HCT116 (cell line): Measurements from ENCODE around the gene HPN. TPM values are rescaled to one million over a fixed set of nuclear protein-coding genes. Genes with fewer than 3 reads are reported as not detected.

Experiments used
- ATAC-seq: fragments of 200-7000 bp; cut with Tn5 transposase; 2 replicates; pipeline ENCODE4 v1.9.1; 2020; ENCODE audit warnings: mild to moderate bottlenecking, moderate library complexity
- BruUV-seq: library from RNA; stranded (reverse); fragments of 400-500 nt; replicated peaks from 2 replicates; lab custom pipeline; 2021; lab: Mats Ljungman, UMichigan
- CTCF ChIA-PET: fragments of 300-600 bp; sonication (Branson Sonifier 250); formaldehyde crosslinking; loops from one replicate; lab custom pipeline; 2021; ENCODE audit warnings: antibody characterized with exemption; lab: Charles Lee
- POLR2A ChIA-PET: fragments of 300-600, 350-600 bp; sonication (Branson Sonifier 250); formaldehyde crosslinking; loops from one replicate; lab custom pipeline; 2021; ENCODE audit warnings: antibody characterized with exemption; lab: Charles Lee
- RAD21 ChIA-PET, 2 experiments: fragments of 300-600 bp; sonication (Branson Sonifier 250); formaldehyde crosslinking; loops; one replicate each; lab custom pipeline; 2023; ENCODE audit warnings: low total read pairs in 2 of 2; ENCODE audit not compliant: uncharacterized antibody in 2 of 2, unreplicated experiment in 2 of 2, low non-redundant PET in 1 of 2; lab: Charles Lee
- DNase-seq: peaks from one replicate; pipeline ENCODE4 v3.0.0-alpha.2; 2010; ENCODE audit warnings: low read depth, low spot score
- H2AFZ ChIP-seq: fragments of 200-600 bp; shearing (Covaris generic), sonication (generic); 2 replicates; pipeline ENCODE4 v1.6.1; 2017; ENCODE audit warnings: low read depth, mixed run types, mixed read lengths, antibody characterized with exemption, low read length; ENCODE audit not compliant: poor library complexity, severe bottlenecking
- H3K27ac ChIP-seq: 2 replicates; pipeline ENCODE4 v1.5.1; 2012; ENCODE audit warnings: low read depth, low read length
- H3K27me3 ChIP-seq: fragments of 200-600 bp; sonication (generic); 2 replicates; pipeline ENCODE4 v1.6.1; 2016; ENCODE audit warnings: mixed run types, low read length, mixed read lengths; ENCODE audit not compliant: insufficient read depth
- H3K36me3 ChIP-seq, 2 experiments: fragments of 200-500 bp in 1 of 2; fragments of 200-600 bp in 1 of 2; sonication (Bioruptor generic) in 1 of 2; sonication (generic) in 1 of 2; 2 replicates each; pipeline versions ENCODE4 v1.5.1 to v1.6.1; 2014 to 2016; ENCODE audit warnings: low read length in 2 of 2, inconsistent platforms in 1 of 2, mixed read lengths in 1 of 2, mixed run types in 1 of 2; ENCODE audit not compliant: insufficient read depth in 2 of 2, control insufficient read depth in 1 of 2
- H3K4me1 ChIP-seq, 2 experiments: fragments of 200-600 bp in 1 of 2; sonication (generic) in 1 of 2; 2 replicates each; pipeline versions ENCODE4 v1.5.1 to v1.6.1; 2012 to 2017; ENCODE audit warnings: low read length in 2 of 2, inconsistent platforms in 1 of 2, mild to moderate bottlenecking in 1 of 2, mixed read lengths in 1 of 2, mixed run types in 1 of 2, moderate library complexity in 1 of 2; ENCODE audit not compliant: insufficient read depth in 2 of 2, control insufficient read depth in 1 of 2
- H3K4me2 ChIP-seq: fragments of 200-600 bp; sonication (generic); 2 replicates; pipeline ENCODE4 v1.6.1; 2017; ENCODE audit warnings: mixed run types, low read length, mixed read lengths
- H3K4me3 ChIP-seq, 2 experiments: fragments of 200-600 bp in 1 of 2; sonication (generic) in 1 of 2; replicated peaks in 1 of 2; 2 replicates each; pipeline ENCODE4 v1.5.1; 2011 to 2016; ENCODE audit warnings: low read length in 2 of 2, control low read depth in 1 of 2, low read depth in 1 of 2, mild to moderate bottlenecking in 1 of 2, mixed read lengths in 1 of 2, mixed run types in 1 of 2
- H3K79me2 ChIP-seq: fragments of 200-600 bp; sonication (generic); 2 replicates; pipeline ENCODE4 v1.6.1; 2017; ENCODE audit warnings: mild to moderate bottlenecking, mixed run types, low read length, moderate library complexity, mixed read lengths; ENCODE audit not compliant: insufficient read depth
- H3K9ac ChIP-seq: fragments of 200-600 bp; sonication (generic); 2 replicates; pipeline ENCODE4 v1.6.1; 2016; ENCODE audit warnings: low read length, mixed read lengths
- H3K9me2 ChIP-seq: fragments of 200-600 bp; sonication (generic), shearing (Covaris generic); 2 replicates; pipeline ENCODE4 v1.6.1; 2017; ENCODE audit warnings: mixed run types, mild to moderate bottlenecking, moderate library complexity; ENCODE audit not compliant: insufficient read depth
- H3K9me3 ChIP-seq, 2 experiments: fragments of 200-500 bp in 1 of 2; fragments of 200-600 bp in 1 of 2; sonication (Bioruptor generic) in 1 of 2; sonication (generic) in 1 of 2; 2 replicates each; pipeline ENCODE4 v1.6.1; 2014 to 2017; ENCODE audit warnings: low read length in 2 of 2, mixed read lengths in 2 of 2, inconsistent platforms in 1 of 2, low read depth in 1 of 2, mild to moderate bottlenecking in 1 of 2, mixed run types in 1 of 2, moderate library complexity in 1 of 2; ENCODE audit not compliant: control insufficient read depth in 1 of 2, insufficient read depth in 1 of 2
- H4K20me1 ChIP-seq: fragments of 200-600 bp; sonication (generic), shearing (Covaris generic); 2 replicates; pipeline ENCODE4 v1.6.1; 2017; ENCODE audit warnings: mixed run types, mild to moderate bottlenecking, moderate library complexity; ENCODE audit not compliant: insufficient read depth
- ATF3 ChIP-seq: IDR thresholded peaks from 2 replicates; pipeline ENCODE4 v1.6.1; 2012
- CBX3 ChIP-seq: IDR thresholded peaks from 2 replicates; pipeline ENCODE4 v1.6.1; 2012; ENCODE audit warnings: low read depth
- CEBPB ChIP-seq: IDR thresholded peaks from 2 replicates; pipeline ENCODE4 v1.6.1; 2012; ENCODE audit warnings: low read depth
- EGR1 ChIP-seq: IDR thresholded peaks from 2 replicates; pipeline ENCODE4 v1.6.1; 2012; ENCODE audit warnings: low read depth
- EZH2 ChIP-seq: fragments of 200-600 bp; sonication (generic); IDR thresholded peaks from 2 replicates; pipeline ENCODE4 v1.6.1; 2017; ENCODE audit warnings: antibody characterized with exemption, mixed run types
- EZH2phosphoT487 ChIP-seq: fragments of 200-600 bp; IDR thresholded peaks from 2 replicates; pipeline ENCODE4 v1.6.1; 2018; ENCODE audit warnings: antibody characterized with exemption, borderline replicate concordance
- FOSL1 ChIP-seq: IDR thresholded peaks from 2 replicates; pipeline ENCODE4 v1.6.1; 2012; ENCODE audit warnings: low read depth
- JUND ChIP-seq: IDR thresholded peaks from 2 replicates; pipeline ENCODE4 v1.6.1; 2012
- MAX ChIP-seq: IDR thresholded peaks from 2 replicates; pipeline ENCODE4 v1.6.1; 2012
- POLR2A ChIP-seq: IDR thresholded peaks from 2 replicates; pipeline ENCODE4 v1.7.0; 2011; ENCODE audit warnings: borderline replicate concordance; ENCODE audit not compliant: insufficient read depth, insufficient read length; ENCODE audit errors: extremely low read depth
- POLR2AphosphoS5 ChIP-seq: IDR thresholded peaks from 2 replicates; pipeline ENCODE4 v1.6.1; 2011; ENCODE audit warnings: mild to moderate bottlenecking, low read depth, low read length, moderate library complexity
- RAD21 ChIP-seq: IDR thresholded peaks from 2 replicates; pipeline ENCODE4 v1.6.1; 2012; ENCODE audit warnings: low read depth, mild to moderate bottlenecking
- REST ChIP-seq: IDR thresholded peaks from 2 replicates; pipeline ENCODE4 v1.6.1; 2012; ENCODE audit warnings: low read depth
- SIN3A ChIP-seq: IDR thresholded peaks from 2 replicates; pipeline ENCODE4 v1.6.1; 2012; ENCODE audit warnings: low read depth
- SRF ChIP-seq: IDR thresholded peaks from 2 replicates; pipeline ENCODE4 v1.6.1; 2012; ENCODE audit warnings: low read depth
- TCF7L2 ChIP-seq: IDR thresholded peaks from 2 replicates; pipeline ENCODE4 v1.7.0; 2011; ENCODE audit warnings: borderline replicate concordance, inconsistent platforms; ENCODE audit not compliant: insufficient read depth, insufficient read length; ENCODE audit errors: extremely low read depth
- YY1 ChIP-seq: IDR thresholded peaks from 2 replicates; pipeline ENCODE4 v1.6.1; 2011; ENCODE audit warnings: low read length, low read depth, moderate library complexity, mild to moderate bottlenecking; ENCODE audit not compliant: insufficient replicate concordance; ENCODE audit errors: extremely low read depth
- ZBTB33 ChIP-seq: IDR thresholded peaks from 2 replicates; pipeline ENCODE4 v1.6.1; 2011; ENCODE audit warnings: mild to moderate bottlenecking, low read length, moderate library complexity; ENCODE audit not compliant: insufficient replicate concordance; ENCODE audit errors: extremely low read depth
- ZFX ChIP-seq: fragments of 450-650 bp; IDR thresholded peaks from 2 replicates; pipeline ENCODE4 v1.6.1; 2017
- ZNF274 ChIP-seq: fragments of 200-500 bp; sonication (Bioruptor generic); IDR thresholded peaks from 2 replicates; pipeline ENCODE4 v1.6.1; 2014; ENCODE audit warnings: mild to moderate bottlenecking, low read depth, low read length, inconsistent platforms
- intact Hi-C: fragments of 100-400 bp; cut with micrococcal nuclease; formaldehyde crosslinking; loops from 2 replicates; pipeline ENCODE4 v1.10.0; 2022
- total RNA-seq: library from RNA; stranded (reverse); gene quantifications from one replicate; pipeline ENCODE4 v1.2.1, GENCODE V29; 2021; ENCODE audit not compliant: unreplicated experiment

HPN gene
- total RNA-seq, 1 experiment from 2014 or later, result 0.32 TPM

- ChIA-PET RAD21 (no interaction called here), POLR2A (no interaction called here), CTCF (interaction anchor here (1.2 kb wide), 1 partner anchor 16 kb away, joined by 3 read pairs; no protein-coding TSS in a partner anchor)
- no TSS peak for BruUV-seq
- no peak for DNase-seq
- H3K4me2 ChIP-seq, result no peak overlapping the region
- no peaks in the 10 kb centered on the region for H3K9me2 ChIP-seq
- no peaks in the 10 kb centered on the region for H3K9me3 ChIP-seq
- H3K36me3 ChIP-seq, result peaks cover 17 to 31% of the 10 kb centered on the region in 2 experiments; a peak in 3 of 4 replicates
- no peak overlapping the region for H3K9ac ChIP-seq
- H3K4me3 ChIP-seq, result no peak overlapping the region
- H3K27me3 ChIP-seq, result no peaks in the 10 kb centered on the region
- no peaks in the 10 kb centered on the region for H3K79me2 ChIP-seq
- no peak for ATAC-seq
- no peak overlapping the region for H3K27ac ChIP-seq
- H2AFZ ChIP-seq, result no peak overlapping the region
- no peaks in the 10 kb centered on the region for H3K4me1 ChIP-seq
- TF ChIP-seq SIN3A (no peak), EZH2 (no peak), ZBTB33 (no peak), ZNF274 (no peak), EGR1 (no peak), ZFX (no peak), RAD21 (no peak), POLR2AphosphoS5 (no peak), CBX3 (no peak), YY1 (no peak), REST (no peak), POLR2A (no peak), SRF (no peak), ATF3 (no peak), TCF7L2 (no peak), EZH2phosphoT487 (no peak), MAX (no peak), FOSL1 (no peak), JUND (no peak), CEBPB (no peak)
- intact Hi-C loops, result no loop called here
- no peaks in the 10 kb centered on the region for H4K20me1 ChIP-seq
Measured at GRCh38 chr19:35017507-35017906, 24.0 kb upstream of the HPN start.
